Endodermal cell (in vitro differentiated cells): ENCODE measurements around the gene DOCK10. TPM values are rescaled to one million over a fixed set of nuclear protein-coding genes. Genes with fewer than 3 reads are reported as not detected.

Experiments used
- DNase-seq: peaks from one replicate; pipeline ENCODE4 v3.0.0-alpha.2; 2017
- H3K27ac ChIP-seq: 2 replicates; pipeline ENCODE4 v1.5.1; 2013; ENCODE audit warnings: mild to moderate bottlenecking, low read depth, low read length, moderate library complexity
- H3K27me3 ChIP-seq: 2 replicates; pipeline ENCODE4 v1.6.1; 2013; ENCODE audit warnings: mild to moderate bottlenecking, low read length, moderate library complexity; ENCODE audit not compliant: insufficient read depth, control insufficient read depth, poor library complexity, severe bottlenecking
- H3K36me3 ChIP-seq: 2 replicates; pipeline ENCODE4 v1.7.0; 2013; ENCODE audit warnings: mild to moderate bottlenecking, low read length, moderate library complexity; ENCODE audit not compliant: control insufficient read depth, insufficient read depth
- H3K4me1 ChIP-seq: one replicate; pipeline ENCODE4 v1.7.0; 2013; ENCODE audit warnings: low read length; ENCODE audit not compliant: control insufficient read depth, insufficient read depth
- H3K4me3 ChIP-seq: 2 replicates; pipeline ENCODE4 v1.5.1; 2013; ENCODE audit warnings: mild to moderate bottlenecking, low read length, moderate library complexity
- H3K9ac ChIP-seq: 2 replicates; pipeline ENCODE4 v1.6.1; 2013; ENCODE audit warnings: mild to moderate bottlenecking, low read length, moderate library complexity; ENCODE audit not compliant: poor library complexity, severe bottlenecking; ENCODE audit errors: extremely low read depth
- H3K9me3 ChIP-seq: 2 replicates; pipeline ENCODE4 v1.6.1; 2013; ENCODE audit warnings: mild to moderate bottlenecking, low read length, moderate library complexity; ENCODE audit not compliant: control insufficient read depth
- H3K27ac Mint-ChIP-seq: 2 replicates; pipeline ENCODE4 v1.8.0; 2020; ENCODE audit warnings: mixed read lengths
- H3K27me3 Mint-ChIP-seq: 2 replicates; pipeline ENCODE4 v1.8.0; 2021; ENCODE audit warnings: mild to moderate bottlenecking, mixed read lengths; ENCODE audit not compliant: insufficient read depth
- H3K36me3 Mint-ChIP-seq: 2 replicates; pipeline ENCODE4 v1.8.0; 2020; ENCODE audit warnings: low read depth, mixed read lengths
- H3K4me1 Mint-ChIP-seq: 2 replicates; pipeline ENCODE4 v1.8.0; 2020; ENCODE audit warnings: mixed read lengths
- H3K4me3 Mint-ChIP-seq: 2 replicates; pipeline ENCODE4 v1.8.0; 2020; ENCODE audit warnings: mild to moderate bottlenecking, moderate library complexity, mixed read lengths
- H3K9me3 Mint-ChIP-seq: 2 replicates; pipeline ENCODE4 v1.8.0; 2020; ENCODE audit warnings: mild to moderate bottlenecking, mixed read lengths
- CTCF ChIP-seq: fragments of 200-600 bp; sonication (generic); conservative IDR thresholded peaks from 2 replicates; pipeline ENCODE4 v1.5.0; 2021; ENCODE audit warnings: antibody characterized with exemption, mild to moderate bottlenecking
- WGBS, 2 experiments: methylation state at CpG; one replicate each; pipeline versions ENCODE4 v1.1.5 to v1.1.7; 2013; ENCODE audit warnings: missing lambda C conversion rate in 2 of 2, mixed read lengths in 1 of 2; ENCODE audit not compliant: insufficient coverage in 1 of 2, insufficient read length in 1 of 2; 5-methylcytosine and 5-hydroxymethylcytosine counted together
- total RNA-seq, 2 donors: library from RNA; stranded (reverse); fragmentation: NEBNext Ultra II Directional in 1 of 2; extraction: Animal tissue kit (Norgen Biotek cat#: 25700) in 1 of 2; gene quantifications; 2 replicates in 1 of 2; 3 replicates in 1 of 2; pipeline ENCODE4 v1.2.1, GENCODE V29; 2021

Gene DOCK10
- total RNA-seq, 2 donors from 2014 or later, result 0.44 to 1.4 TPM

- Mint-ChIP-seq H3K9me3 (no peaks in the 10 kb centered on the region), H3K27ac (no peak overlapping the region)
- H3K27ac ChIP-seq, result no peak overlapping the region
Observed at GRCh38 chr2:225086915-225087314, 44.6 kb upstream of the DOCK10 start.

GRCh38 chr2:225086439-225086838 lies 44.2 kb upstream of the DOCK10 start:
- TF ChIP-seq CTCF, result no peak
- Mint-ChIP-seq H3K27me3 (no peaks in the 10 kb centered on the region), H3K4me1 (no peaks in the 10 kb centered on the region), H3K4me3 (no peak overlapping the region), H3K9me3 (no peaks in the 10 kb centered on the region), H3K27ac (no peak overlapping the region), H3K36me3 (no peaks in the 10 kb centered on the region)
- Histone ChIP-seq H3K4me3 (no peak overlapping the region), H3K36me3 (no peaks in the 10 kb centered on the region), H3K27me3 (no peaks in the 10 kb centered on the region), H3K9me3 (no peaks in the 10 kb centered on the region), H3K4me1 (no peaks in the 10 kb centered on the region), H3K27ac (no peak overlapping the region), H3K9ac (no peak overlapping the region)
- 81 to 100% methylated on average over 2 to 4 of the region's 4 CpGs for WGBS, 2 experiments
- no peak for DNase-seq

More at GRCh38 chr2:225086915-225087314, 44.6 kb upstream of the DOCK10 start:
- Mint-ChIP-seq H3K27me3 (no peaks in the 10 kb centered on the region), H3K4me3 (no peak overlapping the region), H3K4me1 (no peaks in the 10 kb centered on the region), H3K36me3 (no peaks in the 10 kb centered on the region)
- TF ChIP-seq CTCF, result no peak
- Histone ChIP-seq H3K36me3 (no peaks in the 10 kb centered on the region), H3K27me3 (no peaks in the 10 kb centered on the region), H3K4me1 (no peaks in the 10 kb centered on the region), H3K4me3 (no peak overlapping the region), H3K9ac (no peak overlapping the region), H3K9me3 (no peaks in the 10 kb centered on the region)
- no peak for DNase-seq
- WGBS, 2 experiments, result 94% methylated on average over 5 of the region's 5 CpGs; no CpG with 5 or more reads in 1 of the 2 experiments

DNA sequence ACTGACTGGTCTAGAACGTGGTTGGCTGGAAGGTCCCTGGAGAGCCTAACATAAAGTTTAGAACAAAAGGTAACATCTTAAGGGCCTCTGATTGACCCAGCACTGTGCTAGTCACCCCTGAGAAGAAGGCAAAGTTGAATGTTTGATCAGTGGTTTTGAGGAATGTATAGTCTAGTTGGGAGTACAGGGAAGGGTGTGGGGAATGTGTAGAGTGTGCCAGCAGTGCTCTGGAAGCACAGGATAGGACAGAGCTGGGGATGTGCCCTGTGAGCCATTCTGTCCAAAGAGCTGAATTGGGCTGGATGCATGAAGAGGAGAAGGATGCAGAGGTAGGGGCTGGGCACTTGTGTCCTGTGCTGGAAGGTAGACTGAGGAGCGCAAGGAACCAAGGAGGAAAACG lies 41.0 kb upstream of the DOCK10 start:
- Mint-ChIP-seq H3K4me1 (no peaks in the 10 kb centered on the region), H3K27me3 (no peaks in the 10 kb centered on the region), H3K4me3 (no peak overlapping the region), H3K36me3 (no peaks in the 10 kb centered on the region), H3K9me3 (no peaks in the 10 kb centered on the region), H3K27ac (no peak overlapping the region)
- H3K27ac ChIP-seq, result no peak overlapping the region
- no peak overlapping the region for H3K4me3 ChIP-seq
- no peak overlapping the region for H3K9ac ChIP-seq
- H3K9me3 ChIP-seq, result no peaks in the 10 kb centered on the region
- 93 to 100% methylated on average over 3 of the region's 3 CpGs for WGBS, 2 experiments
- TF ChIP-seq CTCF, result no peak
- no peaks in the 10 kb centered on the region for H3K27me3 ChIP-seq
- H3K36me3 ChIP-seq, result no peaks in the 10 kb centered on the region
- no peaks in the 10 kb centered on the region for H3K4me1 ChIP-seq
- no peak for DNase-seq
